Activated CD4-positive, alpha-beta T cell treated with anti-CD3 and anti-CD28 coated beads, Interleukin-2, amount 50 U/mL, for 48 hours (primary cell): Measurements from ENCODE around the gene PPM1L.

Source experiments
- DNase-seq, 2 experiments: peaks; one replicate each; pipeline ENCODE4 v3.0.0-alpha.2; 2020

The PPM1L gene

DNA sequence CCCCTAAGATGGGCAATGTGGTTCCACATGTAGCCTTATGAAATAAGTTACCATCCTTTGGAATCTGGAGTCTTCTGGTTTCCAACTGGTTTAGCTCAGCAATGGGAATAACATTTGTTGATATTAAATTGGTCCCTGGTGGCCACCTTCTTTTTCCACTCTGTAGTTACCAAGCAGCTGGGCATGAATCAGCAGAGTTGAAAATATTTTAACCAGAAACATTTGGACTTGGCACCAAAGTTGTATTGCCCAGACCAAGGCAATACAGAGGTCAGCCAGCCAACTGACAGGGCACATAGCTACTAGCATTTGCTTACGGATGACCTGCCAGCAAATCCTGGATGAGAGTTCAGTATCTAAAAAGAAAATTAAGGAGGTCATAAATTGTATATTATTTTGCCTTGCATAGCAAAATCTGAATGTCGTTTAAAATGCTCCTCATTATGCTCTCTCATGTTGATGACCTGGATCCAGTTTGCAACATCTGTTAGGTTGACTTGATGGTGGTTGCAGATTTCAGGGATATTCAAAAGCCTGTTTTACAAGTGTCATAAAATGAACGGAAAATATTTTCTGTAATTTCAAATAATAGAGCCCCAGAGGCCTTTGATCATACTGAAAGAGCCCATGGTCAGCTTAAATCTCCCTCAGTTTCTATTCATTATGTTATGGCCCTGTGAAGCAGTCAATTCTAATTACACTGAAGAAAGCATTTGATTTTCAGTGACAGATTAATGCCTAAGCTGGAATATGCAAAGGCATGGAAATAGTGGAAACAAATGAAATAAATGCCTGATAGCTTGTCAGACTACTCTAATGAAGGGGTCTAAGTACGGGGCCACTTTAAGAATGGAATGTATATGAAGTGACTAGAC lies 54.6 kb downstream of the PPM1L start:
- no peak for DNase-seq

DNA sequence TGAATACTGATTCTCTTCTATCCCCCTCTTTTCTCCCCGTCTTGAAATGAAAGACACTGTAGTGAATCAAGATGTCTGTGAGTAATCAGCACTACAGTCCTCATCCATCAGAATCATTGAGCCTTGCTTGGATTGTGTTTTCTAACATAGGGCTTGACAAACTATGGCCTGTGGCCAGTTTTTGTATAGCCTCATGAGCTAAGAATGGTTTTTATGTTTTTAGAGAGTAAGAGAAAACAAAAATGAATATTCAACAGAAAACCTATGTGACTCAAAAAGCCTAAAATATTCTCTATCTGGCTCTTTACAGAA lies 55.2 kb downstream of the PPM1L start:
- DNase-seq, result no peak

DNA sequence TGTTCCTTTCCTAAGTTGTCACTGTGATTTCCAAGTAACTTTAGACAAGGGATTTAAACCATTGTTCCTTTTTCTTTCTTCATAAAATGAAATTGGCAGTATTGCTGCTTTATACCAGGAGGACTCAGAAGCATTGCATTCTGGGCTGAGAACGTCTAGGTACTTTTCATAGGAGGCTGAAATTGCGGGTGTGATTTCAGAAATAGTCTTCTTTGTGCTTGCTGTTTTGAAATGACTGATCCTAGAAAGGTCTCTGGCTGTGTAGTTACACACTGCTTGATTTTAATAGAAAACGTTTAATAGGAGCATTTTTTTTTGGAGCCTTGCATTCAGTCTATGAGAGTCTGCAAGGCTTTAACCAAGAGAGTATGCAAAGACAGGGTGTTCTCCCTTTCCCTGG lies 56.3 kb downstream of the PPM1L start:
- no peak for DNase-seq

DNA sequence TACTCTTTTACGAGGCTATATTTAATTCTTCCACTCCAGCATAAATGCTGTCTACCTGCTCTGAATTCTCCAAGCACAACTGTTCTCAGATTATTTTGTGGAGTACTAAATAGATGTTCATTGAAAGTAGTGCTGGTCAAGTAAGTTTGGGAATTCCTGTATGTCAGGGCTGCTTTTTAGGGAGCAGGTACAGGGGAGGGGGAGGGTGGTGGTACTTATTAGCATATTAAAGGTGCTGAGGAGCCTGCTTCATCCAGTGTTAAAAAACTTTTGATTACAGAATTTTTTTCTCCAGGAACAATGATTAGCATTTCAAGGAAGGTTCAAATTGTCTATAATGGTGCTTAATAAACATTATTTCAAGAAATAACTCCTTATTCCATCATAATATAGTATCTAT lies 59.2 kb downstream of the PPM1L start:
- DNase-seq, result no peak

DNA sequence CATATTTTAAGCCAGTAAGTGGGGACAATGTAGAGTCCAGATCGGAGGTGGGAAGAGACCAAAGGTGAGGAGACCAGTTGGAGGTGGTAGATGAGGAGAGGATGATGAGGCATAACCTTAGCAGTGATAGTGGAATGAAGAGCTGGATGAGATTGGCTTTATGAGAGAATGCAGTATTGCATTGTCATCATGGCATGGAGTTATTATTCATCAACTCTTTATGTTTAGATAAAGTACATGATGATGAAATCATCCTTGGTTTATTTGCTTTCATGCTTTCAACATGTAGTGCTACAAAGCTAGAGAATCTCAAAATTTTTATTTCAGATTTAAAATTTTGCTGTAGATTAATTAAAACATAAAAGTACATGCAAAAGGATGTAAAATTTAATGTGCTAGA lies 64.0 kb downstream of the PPM1L start:
- no peak for DNase-seq

DNA sequence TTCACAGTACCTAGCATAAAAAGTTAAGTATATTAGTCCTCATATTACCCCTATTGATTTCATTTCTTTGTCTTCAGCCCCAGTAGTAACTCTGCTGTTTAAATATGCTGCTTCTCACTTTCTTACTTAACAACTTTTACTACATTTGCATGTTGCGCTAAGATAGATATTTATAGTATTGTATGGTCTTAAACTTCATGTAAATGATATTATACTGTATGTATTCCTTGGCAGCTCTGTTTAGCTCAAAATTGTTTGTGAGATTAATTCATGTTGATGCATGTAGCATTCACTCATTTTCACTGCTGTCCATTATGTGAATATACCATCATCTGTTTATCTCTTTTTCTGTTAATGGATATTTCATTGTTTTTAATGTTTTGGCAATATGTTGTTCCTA lies 64.4 kb downstream of the PPM1L start:
- DNase-seq, result no peak

DNA sequence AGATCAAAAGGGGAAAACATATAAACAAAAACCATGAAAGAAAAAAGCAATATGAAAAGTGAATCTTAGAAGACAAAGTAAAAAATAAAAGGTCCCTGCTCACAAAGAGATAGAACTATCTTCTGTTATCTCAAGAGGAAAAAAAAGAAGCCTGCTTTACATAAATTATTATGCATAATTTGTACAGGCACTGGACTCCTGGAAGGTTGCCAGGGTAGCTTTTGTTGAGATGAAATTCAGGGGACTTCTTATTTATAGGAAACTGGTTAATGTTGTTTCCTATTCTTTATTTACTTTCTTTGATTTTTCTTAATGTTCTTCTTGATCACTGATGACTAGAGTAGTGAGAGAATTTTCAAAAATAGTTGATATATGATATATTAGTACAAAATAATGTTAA lies 66.9 kb downstream of the PPM1L start:
- no peak for DNase-seq

DNA sequence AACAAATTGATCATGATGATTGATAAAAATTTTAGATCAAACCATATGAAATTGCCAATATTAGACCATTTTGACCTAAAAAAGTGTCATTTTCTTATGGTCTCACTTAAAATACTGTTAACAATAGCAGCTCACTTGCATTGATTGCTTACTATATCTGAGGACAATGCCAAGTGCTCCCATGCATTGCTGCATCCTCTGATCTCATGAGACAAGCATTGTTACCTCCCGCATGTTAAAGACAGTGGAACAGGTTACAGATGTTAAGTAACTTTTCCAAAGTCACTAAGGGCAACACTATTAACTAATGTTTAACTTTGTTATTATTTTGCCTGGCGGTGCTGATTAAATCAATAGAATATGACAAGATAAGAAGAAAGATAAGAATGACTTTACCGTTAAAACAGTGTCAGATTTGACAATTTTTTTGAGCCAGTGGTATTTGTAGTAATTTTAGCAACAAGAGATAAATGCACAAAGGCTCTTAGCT lies 69.3 kb downstream of the PPM1L start:
- no peak for DNase-seq

DNA sequence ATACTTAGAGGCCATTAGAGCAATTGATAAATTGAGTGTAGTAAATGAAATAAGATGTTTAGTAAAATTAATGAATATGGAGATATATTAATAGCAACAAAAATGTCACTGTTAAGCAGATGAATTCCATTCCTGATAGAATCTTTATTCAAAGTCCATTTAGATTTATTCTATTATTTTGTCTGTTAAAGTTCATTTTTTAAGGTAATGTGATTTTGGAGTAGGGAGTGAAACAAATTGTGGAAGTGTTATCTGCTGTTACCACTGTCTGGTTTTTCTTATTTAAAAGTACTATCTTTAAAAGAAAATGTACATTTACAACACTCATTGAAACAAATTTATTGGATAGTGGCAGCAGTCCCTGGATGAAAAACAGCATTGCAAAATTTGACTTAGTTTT lies 70.4 kb downstream of the PPM1L start:
- no peak for DNase-seq

DNA sequence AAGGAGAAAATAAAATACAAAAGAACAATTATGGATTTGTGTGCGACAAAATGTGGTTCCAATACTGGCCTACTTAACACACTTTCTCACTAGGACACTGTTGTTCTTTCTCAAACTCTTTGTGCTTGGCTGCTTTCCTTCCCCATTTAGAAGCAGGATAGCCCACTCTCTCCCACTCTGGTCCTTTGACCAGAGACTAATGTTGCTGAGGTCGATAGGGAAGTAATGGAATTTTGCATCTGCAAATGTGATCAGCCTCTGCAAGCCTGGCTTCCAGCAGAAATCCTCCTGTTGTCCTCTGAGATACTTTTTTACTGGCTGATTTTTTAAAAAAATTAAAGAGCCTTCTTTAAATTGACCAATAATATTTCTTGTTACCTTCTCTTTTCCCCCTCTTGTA lies 71.0 kb downstream of the PPM1L start:
- DNase-seq, result no peak

DNA sequence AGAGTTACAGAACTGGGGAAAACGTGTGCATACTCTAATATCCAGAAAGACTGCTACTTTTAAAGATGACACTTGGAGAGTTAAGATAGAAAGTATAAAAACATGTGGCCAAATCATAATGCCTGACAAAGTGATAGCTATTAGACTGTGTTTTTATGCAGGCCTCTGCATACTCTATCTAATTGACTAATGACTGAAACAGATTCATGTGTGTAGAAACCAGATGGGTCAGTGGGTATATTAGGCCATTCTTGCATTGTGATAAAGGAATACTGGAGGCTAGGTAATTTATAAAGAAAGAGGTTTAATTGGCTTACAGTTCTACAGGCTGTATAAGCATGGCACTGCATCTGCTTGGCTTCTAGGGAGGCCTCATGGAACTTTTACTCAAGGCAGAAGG lies 71.5 kb downstream of the PPM1L start:
- DNase-seq, result no peak

DNA sequence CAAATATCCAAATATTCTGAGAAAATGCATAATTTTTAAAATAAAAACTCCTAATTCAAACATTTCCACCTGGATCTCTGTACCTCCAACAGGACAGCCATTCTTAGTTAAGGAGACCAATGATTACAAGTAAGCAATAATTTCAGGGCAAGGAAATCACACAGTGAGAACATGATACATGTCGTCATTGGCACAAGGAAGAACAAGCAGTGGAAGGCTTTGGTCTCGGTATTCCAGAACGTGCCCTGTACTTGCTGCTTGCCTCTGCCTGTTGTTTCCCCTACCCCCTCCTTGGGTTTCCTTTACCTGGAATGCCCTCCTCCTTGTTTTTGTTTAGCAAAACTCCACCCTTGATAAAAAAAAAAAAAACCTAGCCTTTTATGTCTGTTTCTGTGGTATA lies 72.8 kb downstream of the PPM1L start:
- DNase-seq, result no peak

DNA sequence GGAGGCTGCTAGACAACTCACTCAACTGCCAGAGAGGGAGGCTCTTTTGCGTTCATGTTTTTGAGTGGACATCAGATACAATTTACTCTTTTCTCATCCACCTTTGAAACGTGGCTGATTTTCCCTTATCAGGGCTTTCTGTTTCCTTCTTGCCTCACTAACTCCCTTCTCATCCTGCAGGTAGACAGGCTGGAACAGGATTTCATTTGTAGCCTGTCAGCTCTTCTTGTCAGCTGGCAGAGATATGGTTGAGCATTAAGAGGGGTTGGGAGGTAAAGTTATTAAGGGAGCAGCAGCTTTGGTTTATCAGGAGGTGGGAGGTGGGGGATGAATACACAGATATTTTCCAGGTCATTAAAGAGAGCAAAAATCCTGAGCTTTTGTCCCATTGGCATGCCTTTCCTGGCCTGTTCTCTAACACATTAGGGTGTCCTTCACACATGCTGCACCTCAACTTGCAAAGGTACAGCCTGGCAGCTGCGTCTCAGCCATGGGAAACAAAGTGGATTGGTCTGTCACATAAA lies 73.5 kb downstream of the PPM1L start:
- DNase-seq, result no peak

DNA sequence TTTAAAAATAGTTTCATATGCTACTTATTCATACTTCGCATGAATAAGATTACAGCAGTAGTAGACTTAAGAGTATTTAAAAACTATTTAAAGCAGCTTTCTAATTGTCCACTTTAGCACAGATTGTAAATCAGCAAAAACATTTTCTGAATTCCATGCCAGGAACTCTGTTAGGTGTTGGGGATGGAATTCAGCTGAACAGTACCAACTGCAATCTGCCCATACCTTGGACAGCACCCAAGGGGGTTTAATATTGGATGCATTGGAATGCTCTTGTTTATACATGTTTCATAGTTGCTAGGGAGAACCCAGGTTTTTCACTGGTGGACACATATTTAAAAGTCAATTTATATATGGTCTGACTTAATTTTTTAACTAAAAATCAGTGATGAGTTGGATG lies 74.8 kb downstream of the PPM1L start:
- DNase-seq, result no peak

DNA sequence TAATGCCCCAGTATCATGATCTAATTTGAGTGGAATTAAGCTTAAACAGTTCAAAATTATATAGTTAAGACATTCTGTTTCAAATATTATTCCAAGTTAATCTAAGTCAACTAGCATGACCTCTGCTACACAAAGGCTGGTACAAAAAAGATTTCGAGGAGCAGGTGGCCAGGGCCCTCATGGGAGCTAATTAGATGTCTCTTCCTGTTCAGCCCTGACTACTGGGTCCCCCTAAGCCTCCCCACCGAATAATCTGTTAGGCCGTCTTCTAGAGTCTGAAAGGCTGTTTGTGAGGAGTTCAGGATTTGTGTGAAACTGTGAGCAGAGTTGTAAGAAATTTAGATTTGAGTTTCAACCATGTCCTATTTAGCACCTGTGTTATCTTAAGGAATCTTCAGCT lies 75.4 kb downstream of the PPM1L start:
- DNase-seq, result no peak

DNA sequence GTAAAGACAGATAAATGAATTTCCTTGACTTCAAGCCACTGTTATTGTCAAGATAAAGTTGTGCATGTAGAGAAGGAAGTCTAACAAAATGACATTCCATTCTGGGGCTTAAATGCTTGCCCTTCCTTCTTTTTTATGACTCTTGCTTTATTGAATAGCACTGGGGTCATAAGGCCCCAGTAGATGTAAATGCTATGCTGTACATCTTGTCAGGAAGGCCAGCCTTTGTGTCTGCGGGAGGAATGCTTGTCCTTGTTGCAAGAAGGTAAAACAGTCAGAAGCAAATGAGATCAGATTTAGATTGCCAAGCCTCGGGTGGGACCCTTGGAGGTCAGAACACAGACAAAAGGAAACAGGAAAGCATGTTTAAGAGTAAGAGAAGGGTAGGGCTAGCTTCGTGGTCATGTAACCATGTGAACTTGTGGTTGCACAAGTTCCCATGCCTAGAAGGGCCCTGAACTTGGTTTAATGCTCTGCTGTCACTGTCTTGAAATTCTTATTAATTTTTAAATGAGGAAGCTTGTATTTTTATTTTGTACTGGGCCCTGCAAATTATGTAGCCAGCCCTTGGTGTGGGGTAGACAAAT lies 81.5 kb downstream of the PPM1L start:
- DNase-seq, result no peak

DNA sequence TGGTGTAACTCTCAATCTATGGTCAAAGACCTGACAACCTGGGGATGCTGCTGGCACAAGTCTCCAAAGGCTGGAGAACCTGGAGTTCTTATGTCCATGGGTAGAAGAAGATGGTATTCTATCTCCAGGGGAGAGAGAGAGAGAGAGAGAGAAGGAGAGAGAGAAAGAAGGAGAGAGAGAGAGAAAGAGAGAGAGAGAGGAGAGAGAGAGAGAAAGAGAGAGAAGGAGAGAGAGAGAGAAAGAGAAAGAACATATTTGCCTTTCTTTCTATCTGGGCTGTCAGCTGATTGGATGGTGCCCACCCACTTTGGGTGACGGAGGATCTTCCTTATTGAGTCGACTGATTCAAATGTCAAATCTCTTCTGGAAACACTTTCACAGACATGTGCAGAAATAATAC lies 84.6 kb downstream of the PPM1L start:
- DNase-seq, result no peak

DNA sequence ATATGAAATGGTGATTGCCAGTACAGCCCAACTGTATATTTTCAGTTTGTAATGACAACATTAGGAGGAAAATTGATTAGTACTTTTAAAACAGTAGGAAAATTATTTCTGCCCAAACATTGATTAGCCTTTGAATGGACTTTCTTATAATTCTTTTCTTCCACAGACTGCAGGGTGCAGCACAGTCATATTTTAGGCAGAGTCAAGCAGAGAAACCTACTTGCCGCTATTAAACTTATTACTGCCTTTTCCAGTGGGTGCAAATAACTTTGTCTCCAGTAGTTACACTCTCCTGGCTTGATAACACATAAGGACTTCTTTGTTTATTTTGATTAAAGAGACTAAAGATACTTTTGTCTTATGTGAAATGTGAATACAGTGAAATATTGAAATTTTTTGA lies 85.4 kb downstream of the PPM1L start:
- DNase-seq, result no peak

DNA sequence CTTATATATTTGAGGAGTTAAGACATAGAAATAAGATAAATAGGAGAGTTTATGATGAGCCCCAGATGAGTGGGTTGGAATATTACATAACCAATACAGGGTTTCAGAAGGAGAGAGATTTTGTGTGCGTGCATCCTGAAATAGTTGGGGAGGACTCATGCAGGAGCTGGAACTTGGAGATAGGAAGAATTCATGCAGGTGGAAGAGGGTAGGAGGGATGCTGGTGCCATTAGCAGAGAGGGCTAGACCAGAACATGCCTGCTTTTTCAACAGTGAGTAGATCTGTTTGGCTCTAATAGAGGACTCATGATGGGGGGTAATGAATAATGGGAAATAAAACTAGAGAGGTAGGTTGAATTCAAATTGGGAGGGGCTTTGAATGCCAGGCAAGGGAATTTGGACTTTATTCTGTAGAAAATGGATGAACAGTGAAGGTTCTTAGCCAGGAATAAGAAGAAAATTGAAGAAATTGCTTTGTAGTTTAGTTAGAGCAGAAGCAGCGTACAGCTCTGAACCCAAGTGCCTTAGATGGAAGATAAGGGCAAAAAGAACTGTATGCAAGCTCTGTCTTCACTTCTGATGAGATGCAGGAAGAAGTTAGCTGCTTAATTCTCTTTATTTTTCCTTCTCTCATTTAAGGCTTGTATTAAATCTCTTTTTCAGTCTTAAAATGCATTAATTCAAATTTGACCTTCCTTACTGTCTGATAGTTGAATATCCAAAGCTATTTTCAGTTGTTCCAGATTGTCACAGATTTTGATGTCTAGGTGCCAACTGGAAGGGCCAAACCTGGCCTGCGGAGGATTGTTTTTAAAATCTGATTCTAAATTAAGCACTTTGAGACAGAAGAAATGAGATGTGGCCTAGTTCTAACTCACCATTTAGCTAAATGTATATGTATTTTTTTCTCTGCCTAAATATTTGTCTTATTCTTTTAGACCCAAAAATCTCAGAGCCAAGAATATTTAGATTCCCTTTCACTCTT lies 86.3 kb downstream of the PPM1L start:
- no peak for DNase-seq

DNA sequence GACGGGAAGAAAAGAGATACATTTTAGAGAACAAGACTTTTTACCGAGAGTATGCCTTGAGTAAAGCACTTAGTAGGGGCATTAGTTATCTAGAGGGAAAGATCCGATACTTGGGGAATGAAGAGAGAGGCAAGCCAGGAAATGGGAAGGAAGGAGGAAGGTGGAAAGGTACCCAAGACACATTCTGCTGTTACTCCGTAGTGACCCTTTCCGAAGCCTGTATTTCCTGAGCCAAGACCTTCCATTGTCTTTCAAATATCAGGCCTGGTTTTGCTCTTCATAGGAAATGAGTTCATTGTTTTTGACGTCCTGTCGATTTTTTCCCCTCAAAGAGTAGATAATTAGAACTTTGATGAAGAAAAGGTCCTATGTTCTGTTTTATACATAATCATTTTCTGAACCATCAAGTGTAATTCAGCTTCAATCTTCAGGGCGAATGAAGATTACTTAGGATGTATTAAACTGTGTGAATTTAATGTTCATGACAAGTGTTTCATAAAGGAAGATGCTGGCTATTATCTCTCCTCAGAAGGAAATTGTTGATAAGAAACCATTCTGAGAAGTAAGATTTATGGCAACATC lies 95.7 kb downstream of the PPM1L start:
- no peak for DNase-seq

DNA sequence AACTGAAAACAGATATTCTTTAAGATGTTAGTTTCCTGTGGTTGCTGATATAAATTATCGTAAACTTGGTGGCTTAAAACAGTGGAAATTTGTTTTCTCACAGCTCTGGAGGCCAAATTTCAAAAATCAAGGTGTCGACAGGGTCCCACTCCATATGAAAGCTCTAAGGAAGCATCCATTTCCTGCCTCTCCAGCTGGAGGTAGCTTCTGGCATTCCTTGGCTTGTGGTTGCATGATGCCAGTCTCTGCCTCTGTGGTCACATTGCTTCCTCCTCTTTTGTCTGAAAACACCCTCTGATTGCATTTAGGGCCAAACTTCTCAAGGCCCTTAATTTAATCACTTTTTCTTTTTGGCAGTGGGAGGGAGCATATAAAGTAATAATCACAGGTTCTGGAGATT lies 96.8 kb downstream of the PPM1L start:
- no peak for DNase-seq

DNA sequence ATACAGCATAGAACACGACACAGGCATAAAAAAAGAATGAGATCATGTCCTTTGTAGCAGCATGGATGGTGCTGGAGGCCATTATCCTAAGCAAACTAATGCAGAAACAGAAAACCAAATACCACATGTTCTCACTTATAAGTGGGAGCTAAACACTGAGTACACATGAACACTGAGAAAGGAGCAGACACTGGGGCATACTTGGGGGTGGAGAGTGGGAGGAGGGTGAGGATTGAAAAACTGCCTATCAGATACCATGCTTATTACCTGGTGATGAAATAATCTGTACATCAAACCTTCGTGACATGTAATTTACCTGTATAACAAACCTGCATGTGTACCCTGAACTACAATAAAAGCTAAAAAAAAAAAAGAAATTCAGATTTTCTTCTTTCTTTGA lies 100.4 kb downstream of the PPM1L start:
- DNase-seq, result no peak
